Effector memory CD8-positive, alpha-beta T cell (primary cell): ENCODE results near the gene PHOX2B.
"Not testable (repeated sequence)": the region's sequence is repeated elsewhere in the genome, so short reads cannot be mapped to it uniquely, and the experiment has no call there.

ENCODE experiments used
- ATAC-seq: fragments of 150-1000 bp; cut with Tn5 transposase; replicated peaks from 2 replicates; pipeline ENCODE4 v1.10.0; 2021; ENCODE audit warnings: mild to moderate bottlenecking, moderate library complexity
- DNase-seq, 3 experiments: peaks; one replicate each; pipeline ENCODE4 v3.0.0; 2021
- H3K27ac Mint-ChIP-seq, 2 donors: one replicate each; pipeline ENCODE4 v1.8.0; 2022; ENCODE audit warnings: mild to moderate bottlenecking in 2 of 2, mixed read lengths in 2 of 2, moderate library complexity in 2 of 2
- H3K27me3 Mint-ChIP-seq, 2 donors: one replicate each; pipeline ENCODE4 v1.8.0; 2022; ENCODE audit warnings: mixed read lengths in 2 of 2
- H3K36me3 Mint-ChIP-seq: one replicate; pipeline ENCODE4 v1.8.0; 2022; ENCODE audit warnings: mild to moderate bottlenecking, moderate library complexity, mixed read lengths; ENCODE audit not compliant: insufficient read depth
- H3K4me1 Mint-ChIP-seq, 2 donors: one replicate each; pipeline ENCODE4 v1.8.0; 2022; ENCODE audit warnings: low read depth in 2 of 2, mixed read lengths in 2 of 2
- H3K4me3 Mint-ChIP-seq, 2 donors: one replicate each; pipeline ENCODE4 v1.8.0; 2022; ENCODE audit warnings: mild to moderate bottlenecking in 2 of 2, mixed read lengths in 2 of 2, moderate library complexity in 2 of 2
- H3K9me3 Mint-ChIP-seq, 2 donors: one replicate each; pipeline ENCODE4 v1.8.0; 2022; ENCODE audit warnings: mixed read lengths in 2 of 2

PHOX2B gene

GRCh38 chr4:41745292-41746024 lies 3.1 kb downstream of the PHOX2B start:
- Mint-ChIP-seq H3K27ac (no peak overlapping the region), H3K9me3 (no peaks in the 10 kb centered on the region), H3K4me1 (no peaks in the 10 kb centered on the region), H3K4me3 (no peak overlapping the region), H3K27me3 (peaks cover 66 to 79% of the 10 kb centered on the region in 2 donors), H3K36me3 (no peaks in the 10 kb centered on the region)
- DNase-seq = no peak
- no peak for ATAC-seq

DNA sequence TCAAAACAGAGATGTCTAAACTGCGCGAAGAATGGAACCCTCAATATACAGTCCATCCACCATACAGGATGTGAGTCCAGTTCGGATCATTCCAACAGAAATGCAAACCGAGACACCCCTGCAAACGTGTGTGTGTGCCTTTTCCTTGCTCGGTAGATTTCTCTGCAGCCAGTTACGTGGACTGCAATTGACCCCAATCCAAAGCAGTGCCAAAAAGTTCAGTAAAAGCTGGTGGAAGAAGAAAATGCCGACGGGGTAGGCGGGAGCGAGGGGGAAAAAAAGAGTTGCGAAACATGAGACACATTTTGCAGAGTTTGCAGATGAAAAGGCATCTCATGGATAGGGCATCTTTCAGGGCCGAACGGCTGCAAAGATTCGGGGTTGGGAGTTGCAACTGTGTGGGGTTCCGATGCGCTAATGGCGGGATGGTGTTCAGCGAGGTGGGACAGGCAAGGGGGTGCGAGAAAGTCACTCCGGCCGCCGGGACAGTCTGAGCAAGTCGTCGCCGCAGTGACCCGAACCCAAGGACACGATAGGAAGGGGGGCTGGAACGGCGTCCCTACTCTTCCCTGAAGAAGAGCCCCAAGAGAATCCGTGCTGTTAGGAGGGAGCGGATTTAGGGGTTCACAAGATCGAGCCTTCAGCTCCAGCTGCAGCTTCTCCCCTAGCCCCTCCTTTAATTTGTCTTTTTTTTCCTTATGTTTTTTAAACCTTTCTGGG lies 3.8 kb downstream of the PHOX2B start:
- ATAC-seq = no peak
- H3K27ac Mint-ChIP-seq = no peak overlapping the region

GRCh38 chr4:41741354-41741753 lies 7.2 kb downstream of the PHOX2B start:
- Mint-ChIP-seq H3K27ac (no peak overlapping the region), H3K4me1 (no peaks in the 10 kb centered on the region), H3K27me3 (peaks cover 25 to 45% of the 10 kb centered on the region in 2 donors), H3K36me3 (no peaks in the 10 kb centered on the region), H3K9me3 (no peaks in the 10 kb centered on the region), H3K4me3 (no peak overlapping the region)
- no peak for DNase-seq
- ATAC-seq = no peak

More for the DNA sequence above, 3.8 kb downstream of the PHOX2B start:
- DNase-seq = no peak
- Mint-ChIP-seq H3K9me3 (no peaks in the 10 kb centered on the region), H3K4me1 (no peaks in the 10 kb centered on the region), H3K4me3 (no peak overlapping the region), H3K27me3 (peaks cover 59 to 79% of the 10 kb centered on the region in 2 donors), H3K36me3 (no peaks in the 10 kb centered on the region)

DNA sequence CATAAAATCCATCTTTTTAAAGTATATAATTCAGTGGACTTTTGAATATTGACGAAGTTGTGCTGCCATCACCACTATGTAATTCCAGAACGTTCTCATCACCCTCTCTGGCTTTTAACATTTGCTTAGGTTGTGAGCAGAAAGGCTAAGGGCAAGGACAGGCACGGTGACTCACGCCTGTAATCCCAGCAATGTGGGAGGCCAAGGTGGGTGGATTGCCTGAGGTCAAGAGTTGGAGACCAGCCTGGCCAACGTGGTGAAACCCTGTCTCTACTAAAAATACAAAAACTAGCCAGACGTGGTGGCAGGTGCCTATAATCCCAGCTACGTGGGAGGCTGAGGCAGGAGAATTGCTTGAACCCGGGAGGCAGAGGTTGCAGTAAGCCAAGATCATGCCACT lies 11.0 kb downstream of the PHOX2B start:
- DNase-seq, ATAC-seq, H3K27ac Mint-ChIP-seq, H3K4me1 Mint-ChIP-seq, H3K9me3 Mint-ChIP-seq, H3K36me3 Mint-ChIP-seq, H3K4me3 Mint-ChIP-seq: not testable (repeated sequence)
- peaks cover 5 to 10% of the 10 kb centered on the region in 2 donors for H3K27me3 Mint-ChIP-seq

GRCh38 chr4:41734371-41734770 lies 14.2 kb downstream of the PHOX2B start:
- H3K36me3 Mint-ChIP-seq = no peaks in the 10 kb centered on the region
- DNase-seq (no peak), ATAC-seq (no peak)
- peaks cover 2 to 7% of the 10 kb centered on the region in 2 donors for H3K9me3 Mint-ChIP-seq
- H3K4me1 Mint-ChIP-seq = no peaks in the 10 kb centered on the region
- H3K27me3 Mint-ChIP-seq = peaks cover 6 to 9% of the 10 kb centered on the region in 2 donors
- no peak overlapping the region for H3K27ac Mint-ChIP-seq
- no peak overlapping the region for H3K4me3 Mint-ChIP-seq

DNA sequence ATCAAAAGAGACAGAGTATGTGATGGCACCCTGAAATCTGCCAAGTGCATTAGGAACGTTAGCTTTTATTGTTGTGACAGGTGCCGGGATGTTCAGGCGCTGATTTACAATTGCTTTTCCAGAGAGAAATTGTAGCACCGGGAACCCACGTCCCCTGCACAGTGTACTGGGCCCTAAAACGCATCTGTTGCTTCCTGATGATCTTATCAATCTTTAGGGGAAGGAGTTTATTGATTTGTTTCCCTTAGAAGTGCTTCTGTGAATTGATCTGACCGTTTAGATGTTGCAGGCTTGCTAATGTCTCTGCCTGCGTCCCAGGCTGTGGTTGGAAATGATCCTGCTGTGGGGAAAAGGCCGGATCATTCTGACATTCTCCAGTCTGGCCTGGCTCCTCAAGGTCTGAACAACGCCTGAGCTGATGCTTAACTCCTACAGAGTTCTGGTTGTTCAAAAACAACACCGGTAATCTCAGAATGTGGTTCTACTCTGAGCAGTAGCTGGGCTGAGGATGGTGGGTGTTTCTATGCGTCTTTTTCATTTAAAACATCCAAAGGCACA lies 16.9 kb downstream of the PHOX2B start:
- H3K4me1 Mint-ChIP-seq = no peaks in the 10 kb centered on the region
- H3K9me3 Mint-ChIP-seq = peaks cover 2 to 7% of the 10 kb centered on the region in 2 donors
- no peak overlapping the region for H3K4me3 Mint-ChIP-seq
- no peak overlapping the region for H3K27ac Mint-ChIP-seq
- no peaks in the 10 kb centered on the region for H3K36me3 Mint-ChIP-seq
- peaks cover 6 to 26% of the 10 kb centered on the region in 2 donors for H3K27me3 Mint-ChIP-seq
- ATAC-seq (no peak), DNase-seq (no peak)

GRCh38 chr4:41728573-41728913 lies 20.0 kb downstream of the PHOX2B start:
- no peaks in the 10 kb centered on the region for H3K4me1 Mint-ChIP-seq
- peaks cover 6 to 26% of the 10 kb centered on the region in 2 donors for H3K27me3 Mint-ChIP-seq
- H3K27ac Mint-ChIP-seq = no peak overlapping the region
- no peak for DNase-seq
- peaks cover 7 to 16% of the 10 kb centered on the region in 2 donors for H3K9me3 Mint-ChIP-seq
- H3K4me3 Mint-ChIP-seq = no peak overlapping the region
- ATAC-seq = no peak
- H3K36me3 Mint-ChIP-seq = no peaks in the 10 kb centered on the region

DNA sequence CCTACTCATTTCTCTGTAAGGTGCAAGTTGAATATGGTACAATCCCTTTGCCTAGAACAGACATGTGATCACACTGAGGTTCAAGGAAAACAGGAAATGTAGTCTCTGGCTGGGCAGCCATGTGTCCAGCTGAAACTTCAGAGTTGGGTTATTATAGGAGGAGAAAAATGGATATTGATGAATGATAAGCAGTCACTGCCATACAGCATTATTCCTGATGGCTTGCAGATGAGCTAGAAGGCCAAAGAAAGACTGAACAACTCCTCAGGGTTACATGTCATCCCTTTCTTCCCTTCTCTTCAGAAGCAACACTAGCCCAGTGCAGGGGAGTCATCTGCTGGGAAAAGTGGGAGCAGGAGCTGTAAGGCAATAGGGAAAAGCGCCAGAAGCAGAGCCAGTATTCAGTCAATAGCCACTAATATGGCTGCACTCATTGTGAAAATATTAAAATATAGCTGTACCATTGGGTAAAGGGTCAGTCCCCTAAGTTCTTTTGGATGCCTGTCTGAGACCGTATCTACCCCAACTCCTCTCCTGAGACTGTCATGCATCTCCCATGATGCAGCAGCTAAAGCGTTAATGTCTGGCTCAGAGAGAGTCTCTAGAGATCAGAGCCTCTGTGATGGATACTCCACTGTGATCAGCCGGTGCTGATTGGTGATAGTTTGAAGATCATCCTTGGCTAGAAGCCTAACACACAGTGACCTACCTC lies 20.5 kb downstream of the PHOX2B start:
- DNase-seq = no peak
- Mint-ChIP-seq H3K4me3 (no peak overlapping the region), H3K27me3 (peaks cover 6 to 26% of the 10 kb centered on the region in 2 donors), H3K27ac (no peak overlapping the region), H3K36me3 (no peaks in the 10 kb centered on the region), H3K9me3 (peaks cover 7 to 16% of the 10 kb centered on the region in 2 donors), H3K4me1 (no peaks in the 10 kb centered on the region)
- no peak for ATAC-seq

- Mint-ChIP-seq H3K9me3 (peaks cover 6 to 15% of the 10 kb centered on the region in 2 donors), H3K4me3 (no peak overlapping the region), H3K4me1 (no peaks in the 10 kb centered on the region), H3K27ac (no peak overlapping the region), H3K27me3 (peaks cover 8 to 22% of the 10 kb centered on the region in 2 donors), H3K36me3 (no peaks in the 10 kb centered on the region)
- DNase-seq = no peak
- no peak for ATAC-seq
These were observed 23.3 kb downstream of the PHOX2B start for GRCh38 chr4:41725254-41725653.

DNA sequence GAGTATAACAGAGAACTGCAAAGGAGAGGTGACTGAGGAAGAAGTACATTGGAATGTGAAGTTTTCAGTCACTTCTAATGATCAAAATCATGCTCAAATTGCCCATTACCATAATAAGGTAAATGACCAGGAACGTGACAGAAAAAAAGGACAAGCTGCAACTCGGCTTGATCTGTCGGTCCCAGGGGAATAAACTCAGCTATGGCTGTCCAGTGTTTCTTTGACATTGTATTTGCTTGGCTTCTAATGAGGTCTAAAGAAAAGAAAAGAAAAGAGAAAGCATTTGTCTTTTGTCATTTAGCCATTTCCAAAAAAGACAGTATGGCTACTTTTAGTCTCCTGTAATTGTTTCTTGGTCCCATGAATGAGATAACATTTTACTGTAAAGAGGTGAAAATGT lies 25.2 kb downstream of the PHOX2B start:
- peaks cover 5 to 16% of the 10 kb centered on the region in 2 donors for H3K9me3 Mint-ChIP-seq
- peaks cover 8 to 10% of the 10 kb centered on the region in 2 donors for H3K27me3 Mint-ChIP-seq
- no peak overlapping the region for H3K27ac Mint-ChIP-seq
- no peak overlapping the region for H3K4me3 Mint-ChIP-seq
- no peaks in the 10 kb centered on the region for H3K4me1 Mint-ChIP-seq
- H3K36me3 Mint-ChIP-seq = no peaks in the 10 kb centered on the region
- DNase-seq (no peak), ATAC-seq (no peak)

DNA sequence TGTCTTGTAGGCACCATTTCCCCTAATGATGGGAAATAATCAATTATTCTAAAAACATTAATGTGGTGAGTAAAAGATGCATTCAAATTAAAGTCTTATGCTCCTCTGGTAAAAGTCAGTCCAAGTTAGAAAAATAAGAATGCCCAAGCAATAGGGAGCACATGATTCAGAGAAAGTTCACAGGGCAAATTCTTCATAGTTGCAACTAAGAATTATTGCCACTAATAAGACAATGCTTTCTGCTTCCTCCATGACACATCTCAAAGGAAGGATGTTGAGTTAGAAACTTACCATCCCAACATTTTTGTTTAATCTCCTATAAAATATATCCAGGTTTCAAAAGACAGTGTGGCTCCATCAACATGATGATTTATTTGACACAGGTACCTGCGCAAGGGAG lies 26.3 kb downstream of the PHOX2B start:
- H3K9me3 Mint-ChIP-seq = peaks cover 5 to 16% of the 10 kb centered on the region in 2 donors
- DNase-seq = no peak

GRCh38 chr4:41719417-41719816 lies 29.1 kb downstream of the PHOX2B start:
- DNase-seq (no peak), ATAC-seq (no peak)
- Mint-ChIP-seq H3K36me3 (no peaks in the 10 kb centered on the region), H3K4me1 (no peaks in the 10 kb centered on the region), H3K9me3 (peaks cover 1 to 7% of the 10 kb centered on the region in 2 donors), H3K27me3 (peaks cover 6 to 10% of the 10 kb centered on the region in 2 donors), H3K27ac (no peak overlapping the region), H3K4me3 (no peak overlapping the region)

More for the DNA sequence above, 26.3 kb downstream of the PHOX2B start:
- H3K27ac Mint-ChIP-seq = no peak overlapping the region
- H3K4me3 Mint-ChIP-seq = no peak overlapping the region
- H3K36me3 Mint-ChIP-seq = no peaks in the 10 kb centered on the region
- H3K27me3 Mint-ChIP-seq = peaks cover 0 to 10% of the 10 kb centered on the region in 2 donors
- no peak for ATAC-seq
- no peaks in the 10 kb centered on the region for H3K4me1 Mint-ChIP-seq

- DNase-seq = no peak
- Mint-ChIP-seq H3K36me3 (no peaks in the 10 kb centered on the region), H3K4me1 (no peaks in the 10 kb centered on the region), H3K27me3 (peaks cover 6 to 10% of the 10 kb centered on the region in 2 donors), H3K4me3 (no peak overlapping the region), H3K27ac (no peak overlapping the region), H3K9me3 (peaks cover 1 to 7% of the 10 kb centered on the region in 2 donors)
- ATAC-seq = no peak
These were observed 29.6 kb downstream of the PHOX2B start for GRCh38 chr4:41718907-41719306.
